G401.6 (cell line): Measurements from ENCODE around the gene SLC2A3.
A peak's percentile ranks its signal among the peaks of the same experiment; 100 is the strongest.
"Not testable (repeated sequence)": the region's sequence is repeated elsewhere in the genome, so short reads cannot be mapped to it uniquely, and the experiment has no call there.

ENCODE experiments used
- FAIRE-seq: peaks from 2 replicates; lab custom pipeline; 2012; peaks lifted over from hg19 to GRCh38; lab: Jason Lieb, UNC

Gene SLC2A3

DNA sequence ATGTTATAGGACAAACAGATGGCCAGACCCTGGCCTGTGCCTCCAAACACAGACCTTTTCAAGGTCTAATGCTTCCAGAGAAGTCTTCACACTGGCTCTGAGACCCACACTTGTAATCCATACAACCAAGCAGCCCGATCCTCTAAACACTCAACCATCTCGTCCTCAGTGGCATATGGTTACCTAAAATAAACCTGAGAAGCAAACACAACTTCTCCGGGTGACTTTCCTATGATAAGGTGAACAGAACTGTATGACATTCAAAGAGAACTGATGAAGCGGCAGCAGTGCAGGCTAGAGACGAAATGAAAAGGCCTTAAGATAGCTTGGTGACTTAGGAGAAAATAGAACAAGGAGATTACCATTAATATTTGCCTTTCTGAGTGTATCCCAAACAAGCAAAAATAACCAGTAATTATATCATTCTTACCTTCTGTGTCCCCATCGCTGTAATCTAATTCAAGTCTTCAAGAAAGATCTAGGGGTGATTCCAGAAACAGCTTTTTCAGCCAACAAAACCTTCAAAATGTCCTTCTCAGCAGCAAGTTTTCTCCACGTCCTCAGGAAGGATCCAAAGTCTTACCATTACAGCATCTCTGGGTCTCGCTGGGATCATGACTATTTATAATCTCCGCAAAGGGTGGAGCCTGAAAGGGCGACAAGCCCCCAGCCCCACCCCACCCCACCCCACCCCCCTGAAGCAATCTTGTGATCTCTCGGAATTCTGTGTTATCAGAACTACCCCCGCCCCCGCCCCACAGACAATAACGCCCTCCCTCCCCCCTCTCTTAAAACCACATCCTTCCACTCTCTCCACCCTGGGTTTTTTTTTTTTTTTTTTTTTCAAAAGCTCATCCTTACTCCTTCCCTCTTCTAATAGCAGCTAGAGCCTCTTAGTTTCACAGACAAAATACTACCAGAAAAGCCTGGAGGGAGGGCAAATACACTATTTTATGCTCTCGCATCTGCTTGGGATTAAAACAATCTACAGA is at the start of gene SLC2A3:
Gene SLC2A3, minus strand, starts transcription at position 598 of the 992 bp plus-strand sequence. Its CDS starts 153 bp downstream, at position 445.
- peak; percentile 37 for FAIRE-seq

GRCh38 chr12:7984900-7985299 is 48.9 kb upstream of the SLC2A3 start:
- FAIRE-seq: no peak

DNA sequence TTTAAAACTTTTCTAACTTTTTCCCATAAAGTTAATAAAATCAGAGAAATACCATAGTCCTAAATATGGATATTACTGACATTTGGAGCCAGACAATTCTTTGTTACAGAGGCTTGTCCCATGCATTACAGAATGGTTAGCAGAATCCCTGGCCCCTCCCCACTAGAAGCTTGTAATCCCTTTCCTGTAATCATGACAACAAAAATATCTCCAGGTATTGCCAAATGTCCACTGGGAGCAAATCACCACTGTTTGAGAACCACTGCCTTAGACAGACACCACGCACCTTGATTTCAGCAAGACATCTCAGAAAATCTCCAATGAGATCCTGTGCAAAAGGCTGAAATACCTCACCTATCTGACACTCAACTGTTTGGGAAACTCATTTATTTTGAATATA is 47.5 kb upstream of the SLC2A3 start:
- FAIRE-seq: not testable (repeated sequence)

DNA sequence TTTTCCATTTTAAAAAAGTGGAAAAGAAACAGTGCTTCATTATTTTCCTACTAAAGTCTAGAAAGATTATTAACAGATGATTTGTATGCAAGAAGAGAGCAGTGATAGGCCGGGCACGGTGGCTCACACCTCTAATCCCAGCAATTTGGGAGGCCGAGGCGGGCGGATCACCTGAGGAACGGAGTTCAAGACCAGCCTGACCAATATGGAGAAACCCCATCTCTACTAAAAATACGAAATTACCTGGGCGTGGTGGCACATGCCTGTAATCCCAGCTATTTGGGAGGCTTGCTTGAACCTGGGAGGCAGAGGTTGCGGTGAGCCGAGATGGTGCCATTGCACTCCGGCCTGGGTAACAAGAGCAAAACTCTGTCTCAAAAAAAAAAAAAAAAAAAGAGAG is 47.0 kb upstream of the SLC2A3 start:
- FAIRE-seq: not testable (repeated sequence)

DNA sequence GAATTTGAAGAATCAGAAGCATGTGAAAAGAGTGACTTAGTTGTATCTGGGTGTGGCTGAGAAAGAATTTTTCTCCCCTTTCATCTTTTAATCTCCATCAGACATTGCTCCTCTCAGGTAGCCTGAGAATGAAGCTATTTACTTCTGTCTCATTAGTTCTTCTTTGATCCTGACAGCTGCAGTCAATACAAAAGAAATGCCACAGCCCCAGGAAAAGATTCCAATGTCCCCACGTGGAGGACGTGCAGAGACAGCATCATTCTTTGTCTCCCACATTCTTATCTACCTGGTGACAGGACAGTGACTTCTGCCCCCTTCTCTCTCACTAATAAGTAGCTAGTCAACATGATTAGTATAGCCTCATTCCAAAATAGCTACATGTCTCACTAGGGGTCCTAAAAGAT is 46.3 kb upstream of the SLC2A3 start:
- FAIRE-seq: not testable (repeated sequence)

DNA sequence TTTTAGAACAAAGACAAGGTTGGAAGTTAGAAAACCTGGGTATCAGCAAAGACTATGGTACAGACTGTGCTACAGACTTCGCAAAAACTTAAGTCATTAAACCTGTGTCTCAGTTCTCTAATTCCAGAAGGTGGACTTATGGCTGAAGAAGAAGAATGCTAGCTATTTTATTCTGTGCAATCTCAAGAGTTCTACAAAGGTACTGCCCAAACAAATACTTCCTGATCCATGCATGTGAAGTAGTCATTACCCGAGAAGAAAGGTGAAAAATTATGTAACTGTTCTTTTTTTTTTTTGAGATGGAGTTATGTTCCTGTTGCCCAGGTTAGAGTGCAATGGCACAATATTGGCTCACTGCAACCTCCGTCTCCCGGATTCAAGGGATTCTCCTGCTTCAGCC is 45.5 kb upstream of the SLC2A3 start:
- no peak for FAIRE-seq

DNA sequence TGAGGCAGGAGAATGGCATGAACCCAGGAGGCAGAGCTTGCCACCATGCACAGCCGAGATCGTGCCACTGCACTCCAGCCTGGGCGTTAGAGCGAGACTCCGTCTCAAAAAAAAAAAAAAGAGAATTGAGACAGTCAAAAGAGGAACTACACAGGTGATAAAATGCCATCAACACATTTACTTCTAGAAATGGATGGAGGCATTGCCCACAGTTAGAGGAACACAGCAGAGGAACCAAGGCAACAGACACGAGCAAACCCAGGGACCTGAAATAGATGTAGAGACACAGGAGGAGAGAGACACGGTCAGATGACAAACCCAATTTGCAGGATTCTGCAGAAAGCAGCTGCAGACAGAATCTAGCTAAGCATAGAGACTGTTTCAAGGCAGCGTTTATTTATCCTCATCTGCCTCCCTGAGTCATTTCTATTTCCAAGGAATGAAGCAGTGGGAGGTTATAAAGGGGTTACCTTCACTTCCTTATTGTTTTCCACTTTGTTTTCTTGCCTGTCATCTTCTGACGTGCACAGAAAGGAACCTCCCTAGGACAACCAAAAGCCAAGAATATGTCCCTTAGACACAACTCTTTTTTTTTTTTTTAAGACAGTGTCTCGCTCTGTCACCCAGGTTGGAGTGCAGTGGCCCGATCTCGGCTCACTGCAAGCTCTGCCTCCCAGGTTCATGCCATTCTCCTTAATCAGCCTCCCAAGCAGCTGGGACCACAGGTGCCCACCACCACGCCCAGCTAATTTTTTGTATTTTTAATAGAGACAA is 41.6 kb upstream of the SLC2A3 start:
- FAIRE-seq: not testable (repeated sequence)

- FAIRE-seq: no peak
Observed at GRCh38 chr12:7973457-7973825, 37.5 kb upstream of the SLC2A3 start.

DNA sequence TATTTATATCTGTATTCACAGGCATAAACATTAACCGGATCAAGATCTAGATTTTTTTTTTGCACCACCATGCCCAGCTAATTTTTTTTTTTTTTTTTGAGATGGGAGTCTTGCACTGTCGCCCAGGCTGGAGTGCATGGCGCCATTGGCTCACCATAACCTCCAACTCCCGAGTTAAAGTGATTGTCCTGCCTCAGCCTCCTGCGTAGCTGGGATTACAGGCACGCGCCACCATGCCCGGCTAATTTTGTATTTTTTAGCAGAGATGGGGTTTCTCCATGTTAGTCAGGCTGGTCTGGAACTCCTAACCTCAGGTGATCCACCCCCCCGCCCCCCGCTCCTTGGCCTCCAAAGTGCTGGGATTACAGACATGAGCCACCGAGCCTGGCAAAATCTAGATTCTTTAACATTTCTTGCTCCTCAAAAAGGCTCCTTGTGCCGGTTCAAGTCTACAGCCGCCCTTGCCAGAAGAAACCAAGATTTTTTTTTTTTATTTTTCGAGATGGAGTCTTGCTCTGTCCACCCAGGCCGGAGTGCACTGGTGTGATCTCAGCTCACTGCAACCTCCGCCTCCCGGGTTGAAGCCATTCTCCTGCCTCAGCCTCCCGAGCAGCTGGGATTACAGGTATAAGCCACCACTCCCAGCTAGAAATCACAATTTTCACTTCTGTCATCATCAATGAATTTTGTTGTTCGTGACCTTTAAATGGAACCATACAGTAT is 36.9 kb upstream of the SLC2A3 start:
- FAIRE-seq: no peak

DNA sequence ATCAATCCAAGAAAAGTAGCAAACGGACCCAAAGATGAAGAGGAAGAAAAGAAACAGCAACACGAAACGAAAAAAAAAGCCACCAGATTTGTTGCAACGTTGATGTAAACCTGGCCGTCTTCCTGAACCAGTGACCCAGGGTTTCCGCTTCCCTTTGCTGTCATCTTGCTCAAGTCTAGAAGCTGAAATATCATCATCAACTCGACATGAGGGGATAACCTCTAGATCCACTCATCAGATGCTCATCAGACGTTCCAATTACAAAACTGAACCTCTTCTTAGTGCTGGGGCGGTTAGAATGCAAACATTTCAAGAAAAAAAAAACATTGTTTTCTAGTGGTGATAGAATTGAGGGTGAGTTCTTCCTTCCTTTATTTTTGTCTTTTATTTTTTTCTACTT is 36.3 kb upstream of the SLC2A3 start:
- not testable (repeated sequence) for FAIRE-seq

DNA sequence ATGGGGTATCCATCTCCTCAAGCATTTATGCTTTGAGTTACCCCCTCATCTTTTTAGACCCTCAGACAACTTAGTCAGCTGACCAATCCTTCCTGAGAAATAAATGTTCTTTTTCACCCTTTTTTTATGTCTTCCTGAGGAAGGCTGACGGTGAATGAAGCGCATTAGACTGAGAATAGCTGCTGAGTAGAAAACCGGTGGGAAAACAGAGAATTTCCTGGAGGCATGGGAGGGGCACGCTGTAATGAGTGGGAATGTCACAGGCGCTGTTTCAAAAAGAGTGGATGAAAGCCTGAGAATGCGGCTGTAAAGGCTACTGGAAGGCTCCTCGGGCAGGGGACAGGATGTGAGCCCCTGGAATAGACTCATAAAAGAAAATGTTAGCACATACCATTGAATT is 35.8 kb upstream of the SLC2A3 start:
- not testable (repeated sequence) for FAIRE-seq

- peak; percentile 69 for FAIRE-seq
Observed at GRCh38 chr12:7970475-7971252, 34.7 kb upstream of the SLC2A3 start.

GRCh38 chr12:7966563-7966962 is 30.6 kb upstream of the SLC2A3 start:
- FAIRE-seq: no peak

DNA sequence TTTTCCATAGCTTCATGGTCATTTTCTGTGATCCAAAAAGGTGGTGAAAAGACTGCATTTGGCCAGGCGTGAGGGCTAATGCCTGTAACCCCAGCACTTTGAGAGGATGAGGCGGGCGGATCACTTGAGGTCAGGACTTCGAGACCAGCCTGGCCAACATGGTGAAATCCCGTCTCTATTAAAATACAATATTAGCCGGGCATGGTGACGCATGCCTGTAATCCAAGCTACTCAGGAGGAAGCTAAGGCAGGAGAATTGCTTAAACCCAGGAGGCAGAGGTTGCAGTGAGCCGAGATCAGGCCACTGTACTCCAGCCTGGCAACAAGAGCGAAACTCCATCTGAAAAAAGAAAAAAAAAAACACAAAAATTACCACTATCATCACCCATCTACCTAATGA is 28.7 kb upstream of the SLC2A3 start:
- not testable (repeated sequence) for FAIRE-seq

DNA sequence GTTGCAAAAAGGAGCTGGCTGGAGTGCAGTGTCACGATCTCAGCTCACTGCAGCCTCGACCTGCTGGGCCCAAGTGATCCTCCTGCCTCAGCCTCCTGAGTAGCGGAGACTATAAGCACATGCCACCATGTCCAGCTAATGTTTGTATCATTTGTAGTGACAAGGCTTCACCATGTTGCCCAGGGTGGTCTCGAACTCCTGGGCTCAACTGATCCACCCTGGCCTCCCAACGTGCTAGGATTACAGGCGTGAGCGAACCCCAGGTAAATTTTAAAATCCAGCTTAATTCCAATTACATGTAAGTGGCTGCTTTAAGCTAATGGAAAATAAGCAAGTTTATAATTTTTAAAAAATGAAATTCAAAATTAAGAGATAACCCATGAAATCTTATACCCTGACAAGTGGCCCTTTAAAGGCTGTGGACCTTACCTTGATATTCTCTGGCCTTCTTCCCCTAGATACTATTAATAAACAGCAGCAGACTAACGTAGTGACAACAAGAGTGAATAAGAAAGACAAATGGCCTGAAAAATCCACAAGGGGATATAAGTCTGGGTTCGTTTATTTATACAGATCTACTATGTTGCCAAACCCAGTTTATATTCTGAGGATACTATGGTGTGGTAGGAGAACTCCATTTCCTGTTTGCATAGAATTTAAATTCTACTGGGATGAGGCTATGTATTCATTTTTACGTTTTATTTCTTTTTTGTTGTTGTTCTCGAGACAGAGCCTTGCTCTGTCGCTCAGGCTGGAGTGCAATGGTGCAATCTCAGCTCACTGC is 25.6 kb upstream of the SLC2A3 start:
- no peak for FAIRE-seq

GRCh38 chr12:7959701-7960121 is 23.7 kb upstream of the SLC2A3 start:
- no peak for FAIRE-seq

GRCh38 chr12:7959278-7959677 is 23.3 kb upstream of the SLC2A3 start:
- FAIRE-seq: no peak

DNA sequence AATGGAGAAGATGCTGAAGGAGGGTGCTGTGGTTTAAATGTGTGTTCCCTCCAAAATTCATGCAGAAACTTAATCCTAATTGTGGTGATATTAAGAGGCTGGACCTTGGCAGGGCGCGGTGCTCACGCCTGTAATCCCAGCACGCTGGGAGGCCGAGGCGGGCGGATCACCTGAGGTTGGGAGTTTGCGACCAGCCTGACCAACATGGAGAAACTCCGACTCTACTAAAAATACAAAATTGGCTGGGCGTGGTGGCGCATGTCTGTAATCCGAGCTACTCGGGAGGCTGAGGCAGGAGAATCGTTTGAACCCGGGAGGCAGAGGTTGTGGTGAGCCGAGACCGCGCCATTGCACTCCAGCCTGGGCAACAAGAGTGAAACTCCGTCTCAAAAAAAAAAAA is 18.9 kb upstream of the SLC2A3 start:
- not testable (repeated sequence) for FAIRE-seq

DNA sequence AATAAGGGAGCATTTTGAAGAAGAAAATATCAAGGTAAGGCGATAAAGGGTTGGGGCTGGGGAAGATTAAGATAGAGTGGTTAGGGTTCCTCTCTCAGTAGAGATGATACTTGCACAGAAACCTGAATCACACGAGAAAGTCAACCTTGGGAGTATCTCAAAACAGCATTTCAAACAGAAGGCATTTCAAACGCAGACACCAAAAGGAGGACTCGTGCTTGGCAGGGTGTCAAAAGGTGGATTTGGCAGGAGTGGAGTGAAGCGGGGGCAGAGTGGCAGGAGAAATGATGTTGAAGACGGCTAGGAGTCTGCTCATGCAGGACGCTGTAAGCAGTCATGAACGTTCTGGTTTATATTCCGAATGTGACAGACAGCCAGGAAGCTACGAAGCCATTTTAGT is 18.4 kb upstream of the SLC2A3 start:
- not testable (repeated sequence) for FAIRE-seq

GRCh38 chr12:7953912-7954311 is 17.9 kb upstream of the SLC2A3 start:
- FAIRE-seq: not testable (repeated sequence)

GRCh38 chr12:7951671-7952070 is 15.7 kb upstream of the SLC2A3 start:
- no peak for FAIRE-seq
